ENCODE measurements around the gene LMNB1. TPM values are rescaled to one million over a fixed set of nuclear protein-coding genes. Genes with fewer than 3 reads are reported as not detected.

LMNB1 gene
- total and polyA plus RNA-seq, 2 of the 13 experiments (the other 11 are each of a cell fraction or from before 2014, with no cell fraction given) = 12.5 to 159 TPM

- TF ChIP-seq TRIM22 (IDR thresholded peaks at IDR 0.05) (no peak), BHLHE40 (IDR thresholded peaks at IDR 0.05; ENCODE audit: low read length) (no peak), SOX6 (IDR thresholded peaks at IDR 0.05) (no peak), SOX6 (CRISPR knock-in tag; IDR thresholded peaks at IDR 0.05) (no peak; the same call in 1 of the 2 replicates), E2F2 (CRISPR knock-in tag; IDR thresholded peaks at IDR 0.05; ENCODE audit: borderline replicate concordance) (peak; percentile 94; the same call in 1 of the 2 replicates), ZNF577 (CRISPR knock-in tag; IDR thresholded peaks at IDR 0.05; ENCODE audit: borderline replicate concordance, low read depth) (no peak), SOX13 (IDR thresholded peaks at IDR 0.05) (no peak), SOX13 (CRISPR knock-in tag; conservative IDR thresholded peaks at IDR 0.05 in 1 of 2, IDR thresholded peaks at IDR 0.05 in 1 of 2) (no peak), ZBTB7A (CRISPR knock-in tag; IDR thresholded peaks at IDR 0.05) (no peak), ZBTB33 (CRISPR knock-in tag; IDR thresholded peaks at IDR 0.05) (no peak), FOSL2 (CRISPR knock-in tag; IDR thresholded peaks at IDR 0.05) (0 out of 2 replicates have a peak, but pooled peaks have one; percentile 10), ZNF460 (CRISPR knock-in tag; IDR thresholded peaks at IDR 0.05; ENCODE audit: borderline replicate concordance) (no peak), ZNF670 (CRISPR knock-in tag; IDR thresholded peaks at IDR 0.05; ENCODE audit: borderline replicate concordance) (no peak), FLYWCH1 (CRISPR knock-in tag; IDR thresholded peaks at IDR 0.05) (no peak), DZIP1 (CRISPR knock-in tag; IDR thresholded peaks at IDR 0.05) (0 out of 2 replicates have a peak, but pooled peaks have one; percentile 16), ZNF432 (CRISPR knock-in tag; IDR thresholded peaks at IDR 0.05; ENCODE audit: borderline replicate concordance) (no peak)
- TF ChIP-seq, protein P1, sequence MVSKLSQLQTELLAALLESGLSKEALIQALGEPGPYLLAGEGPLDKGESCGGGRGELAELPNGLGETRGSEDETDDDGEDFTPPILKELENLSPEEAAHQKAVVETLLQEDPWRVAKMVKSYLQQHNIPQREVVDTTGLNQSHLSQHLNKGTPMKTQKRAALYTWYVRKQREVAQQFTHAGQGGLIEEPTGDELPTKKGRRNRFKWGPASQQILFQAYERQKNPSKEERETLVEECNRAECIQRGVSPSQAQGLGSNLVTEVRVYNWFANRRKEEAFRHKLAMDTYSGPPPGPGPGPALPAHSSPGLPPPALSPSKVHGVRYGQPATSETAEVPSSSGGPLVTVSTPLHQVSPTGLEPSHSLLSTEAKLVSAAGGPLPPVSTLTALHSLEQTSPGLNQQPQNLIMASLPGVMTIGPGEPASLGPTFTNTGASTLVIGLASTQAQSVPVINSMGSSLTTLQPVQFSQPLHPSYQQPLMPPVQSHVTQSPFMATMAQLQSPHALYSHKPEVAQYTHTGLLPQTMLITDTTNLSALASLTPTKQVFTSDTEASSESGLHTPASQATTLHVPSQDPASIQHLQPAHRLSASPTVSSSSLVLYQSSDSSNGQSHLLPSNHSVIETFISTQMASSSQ (IDR thresholded peaks at IDR 0.05; ENCODE audit: low read depth) = no peak
- TF ChIP-seq, protein P1 (CRISPR knock-in tag; IDR thresholded peaks at IDR 0.05; ENCODE audit: borderline replicate concordance) = peak; percentile 10; the same call in 1 of the 2 replicates
These were observed 1.2 kb downstream of the LMNB1 start (continued) for GRCh38 chr5:126777975-126778674.
